Parathyroid adenoma (tissue), 2 donors: Measurements from ENCODE around the gene LY9.
"Not testable (repeated sequence)": the region's sequence is repeated elsewhere in the genome, so short reads cannot be mapped to it uniquely, and the experiment has no call there.

Experiments
- H2AFZ ChIP-seq: fragments of 300-600 bp; sonication (generic); one replicate; pipeline ENCODE4 v1.7.0; 2017; ENCODE audit warnings: antibody characterized with exemption, mild to moderate bottlenecking
- H3K27ac ChIP-seq: fragments of 300-600 bp; sonication (generic); one replicate; pipeline ENCODE4 v1.7.0; 2017
- H3K27me3 ChIP-seq: fragments of 300-600 bp; sonication (generic); one replicate; pipeline ENCODE4 v1.7.0; 2017; ENCODE audit warnings: low read length; ENCODE audit not compliant: control insufficient read depth, insufficient read depth
- H3K36me3 ChIP-seq: fragments of 300-600 bp; sonication (generic); one replicate; pipeline ENCODE4 v1.7.0; 2017; ENCODE audit warnings: low read length; ENCODE audit not compliant: control insufficient read depth, insufficient read depth
- H3K4me1 ChIP-seq: fragments of 300-600 bp; sonication (generic); one replicate; pipeline ENCODE4 v1.7.0; 2017; ENCODE audit warnings: control low read depth
- H3K4me2 ChIP-seq: fragments of 300-600 bp; sonication (generic); one replicate; pipeline ENCODE4 v1.7.0; 2017; ENCODE audit warnings: low read length
- H3K4me3 ChIP-seq: fragments of 300-600 bp; sonication (generic); one replicate; pipeline ENCODE4 v1.7.0; 2017; ENCODE audit warnings: low read depth, low read length
- H3K79me2 ChIP-seq: fragments of 300-600 bp; sonication (generic); one replicate; pipeline ENCODE4 v1.7.0; 2017; ENCODE audit warnings: control low read depth
- H3K9ac ChIP-seq: fragments of 300-600 bp; sonication (generic); one replicate; pipeline ENCODE4 v1.7.0; 2017; ENCODE audit warnings: mild to moderate bottlenecking
- H3K9me3 ChIP-seq: fragments of 300-600 bp; sonication (generic); one replicate; pipeline ENCODE4 v1.7.0; 2017; ENCODE audit warnings: low read length; ENCODE audit not compliant: control insufficient read depth
- TF ChIP-seq, protein P1 (sequence below): fragments of 300-600 bp; sonication (generic); IDR thresholded peaks from one replicate; pipeline ENCODE4 v1.7.0; 2017; ENCODE audit warnings: antibody characterized with exemption, mild to moderate bottlenecking
- donor health status: primary hyperparathyroidism.

Gene LY9

DNA sequence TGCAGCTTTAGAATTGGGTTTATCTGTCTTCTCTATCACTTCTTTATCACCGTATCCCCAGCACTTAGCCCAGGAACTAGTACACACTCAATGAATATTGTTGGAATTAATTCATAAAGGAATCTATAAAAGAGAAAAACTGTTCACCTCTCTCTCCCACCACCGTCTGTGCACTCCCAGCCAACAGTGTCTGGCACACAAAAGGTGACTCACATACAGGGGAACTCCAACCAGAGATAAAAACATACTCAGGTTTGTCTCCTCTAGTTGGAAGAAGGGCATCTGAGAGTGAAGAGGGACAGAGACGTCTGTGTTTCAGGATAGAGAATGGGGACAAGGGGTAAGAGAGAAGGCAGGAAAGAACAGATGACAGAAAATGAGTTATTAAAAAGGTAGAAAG, 79.0 kb downstream of the LY9 start:
- Histone ChIP-seq H3K27ac (no peak overlapping the region), H3K4me3 (no peak overlapping the region), H3K4me2 (no peak overlapping the region), H2AFZ (no peak overlapping the region), H3K4me1 (no peaks in the 10 kb centered on the region), H3K79me2 (no peaks in the 10 kb centered on the region), H3K36me3 (no peaks in the 10 kb centered on the region), H3K27me3 (no peaks in the 10 kb centered on the region), H3K9ac (no peak overlapping the region), H3K9me3 (no peaks in the 10 kb centered on the region)
- TF ChIP-seq, protein P1, sequence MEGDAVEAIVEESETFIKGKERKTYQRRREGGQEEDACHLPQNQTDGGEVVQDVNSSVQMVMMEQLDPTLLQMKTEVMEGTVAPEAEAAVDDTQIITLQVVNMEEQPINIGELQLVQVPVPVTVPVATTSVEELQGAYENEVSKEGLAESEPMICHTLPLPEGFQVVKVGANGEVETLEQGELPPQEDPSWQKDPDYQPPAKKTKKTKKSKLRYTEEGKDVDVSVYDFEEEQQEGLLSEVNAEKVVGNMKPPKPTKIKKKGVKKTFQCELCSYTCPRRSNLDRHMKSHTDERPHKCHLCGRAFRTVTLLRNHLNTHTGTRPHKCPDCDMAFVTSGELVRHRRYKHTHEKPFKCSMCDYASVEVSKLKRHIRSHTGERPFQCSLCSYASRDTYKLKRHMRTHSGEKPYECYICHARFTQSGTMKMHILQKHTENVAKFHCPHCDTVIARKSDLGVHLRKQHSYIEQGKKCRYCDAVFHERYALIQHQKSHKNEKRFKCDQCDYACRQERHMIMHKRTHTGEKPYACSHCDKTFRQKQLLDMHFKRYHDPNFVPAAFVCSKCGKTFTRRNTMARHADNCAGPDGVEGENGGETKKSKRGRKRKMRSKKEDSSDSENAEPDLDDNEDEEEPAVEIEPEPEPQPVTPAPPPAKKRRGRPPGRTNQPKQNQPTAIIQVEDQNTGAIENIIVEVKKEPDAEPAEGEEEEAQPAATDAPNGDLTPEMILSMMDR = no peak

GRCh38 chr1:160875591-160875990, 79.6 kb downstream of the LY9 start:
- not testable (repeated sequence) for H3K9me3 ChIP-seq, H3K4me2 ChIP-seq, H3K36me3 ChIP-seq, H3K4me3 ChIP-seq, H3K4me1 ChIP-seq, H3K9ac ChIP-seq, H3K27me3 ChIP-seq, H2AFZ ChIP-seq, H3K27ac ChIP-seq, H3K79me2 ChIP-seq

DNA sequence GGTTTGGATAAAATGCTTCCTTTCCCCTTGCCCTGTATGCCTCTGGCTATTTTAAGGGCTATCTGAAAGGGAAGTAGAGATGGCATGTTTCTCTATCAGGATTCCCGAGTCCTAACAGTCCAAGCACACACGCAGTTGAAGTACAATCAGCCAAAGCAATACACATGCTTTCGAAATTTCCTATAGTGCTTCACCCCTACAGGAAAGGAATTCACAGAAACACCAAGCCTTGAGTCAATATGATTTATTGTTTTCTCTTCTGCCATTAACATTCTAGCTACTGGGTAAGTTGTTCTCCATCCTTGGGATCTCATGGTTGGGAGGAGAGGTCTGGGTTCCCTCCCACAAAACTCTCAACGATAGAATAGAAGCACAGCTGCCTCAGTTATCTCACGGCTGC, 80.3 kb downstream of the LY9 start:
- no peaks in the 10 kb centered on the region for H3K9me3 ChIP-seq
- H3K27me3 ChIP-seq = no peaks in the 10 kb centered on the region
- no peak overlapping the region for H3K4me3 ChIP-seq
- no peak overlapping the region for H3K9ac ChIP-seq
- H3K4me2 ChIP-seq = no peak overlapping the region
- no peaks in the 10 kb centered on the region for H3K79me2 ChIP-seq
- no peaks in the 10 kb centered on the region for H3K36me3 ChIP-seq
- H2AFZ ChIP-seq = no peak overlapping the region
- H3K27ac ChIP-seq = no peak overlapping the region
- TF ChIP-seq, protein P1 = no peak
- no peaks in the 10 kb centered on the region for H3K4me1 ChIP-seq

- Histone ChIP-seq H3K36me3 (no peaks in the 10 kb centered on the region), H3K79me2 (no peaks in the 10 kb centered on the region), H3K4me3 (no peak overlapping the region), H3K27me3 (no peaks in the 10 kb centered on the region), H3K9ac (no peak overlapping the region), H3K9me3 (no peaks in the 10 kb centered on the region), H3K27ac (no peak overlapping the region), H3K4me2 (no peak overlapping the region), H3K4me1 (no peaks in the 10 kb centered on the region), H2AFZ (no peak overlapping the region)
- TF ChIP-seq, protein P1 = no peak
Observed at GRCh38 chr1:160877221-160877620, 81.2 kb downstream of the LY9 start.
